ENCODE data around the gene SLC24A5.

SLC24A5 gene

GRCh38 chr15:48109856-48110531 is 10.8 kb upstream of the SLC24A5 start:
- TF ChIP-seq, protein P1, sequence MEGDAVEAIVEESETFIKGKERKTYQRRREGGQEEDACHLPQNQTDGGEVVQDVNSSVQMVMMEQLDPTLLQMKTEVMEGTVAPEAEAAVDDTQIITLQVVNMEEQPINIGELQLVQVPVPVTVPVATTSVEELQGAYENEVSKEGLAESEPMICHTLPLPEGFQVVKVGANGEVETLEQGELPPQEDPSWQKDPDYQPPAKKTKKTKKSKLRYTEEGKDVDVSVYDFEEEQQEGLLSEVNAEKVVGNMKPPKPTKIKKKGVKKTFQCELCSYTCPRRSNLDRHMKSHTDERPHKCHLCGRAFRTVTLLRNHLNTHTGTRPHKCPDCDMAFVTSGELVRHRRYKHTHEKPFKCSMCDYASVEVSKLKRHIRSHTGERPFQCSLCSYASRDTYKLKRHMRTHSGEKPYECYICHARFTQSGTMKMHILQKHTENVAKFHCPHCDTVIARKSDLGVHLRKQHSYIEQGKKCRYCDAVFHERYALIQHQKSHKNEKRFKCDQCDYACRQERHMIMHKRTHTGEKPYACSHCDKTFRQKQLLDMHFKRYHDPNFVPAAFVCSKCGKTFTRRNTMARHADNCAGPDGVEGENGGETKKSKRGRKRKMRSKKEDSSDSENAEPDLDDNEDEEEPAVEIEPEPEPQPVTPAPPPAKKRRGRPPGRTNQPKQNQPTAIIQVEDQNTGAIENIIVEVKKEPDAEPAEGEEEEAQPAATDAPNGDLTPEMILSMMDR (IDR thresholded peaks at IDR 0.05): no peak

DNA sequence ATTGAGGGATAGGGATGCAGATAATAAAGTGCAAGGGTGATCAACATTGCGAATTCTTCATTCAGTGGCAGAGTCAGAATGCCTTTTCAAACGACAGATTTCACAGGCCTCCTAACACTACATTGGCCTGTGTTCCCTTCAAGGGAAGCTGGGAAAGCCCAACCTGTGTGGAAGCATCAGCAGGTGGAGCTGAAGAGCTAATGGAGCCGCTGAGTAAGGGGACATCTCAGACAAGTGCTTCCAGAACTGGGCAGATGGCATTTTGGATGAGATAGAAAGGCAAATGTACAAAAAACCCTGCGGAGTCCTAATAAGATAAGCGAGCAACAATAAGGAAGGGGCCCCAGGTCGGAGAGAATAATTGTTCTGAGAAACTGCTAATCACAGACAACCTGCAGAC is 8.5 kb upstream of the SLC24A5 start:
- TF ChIP-seq, protein P1 (IDR thresholded peaks at IDR 0.05): peak; percentile 71

GRCh38 chr15:48119277-48119676 is 1.5 kb upstream of the SLC24A5 start:
- TF ChIP-seq, protein P1 (IDR thresholded peaks at IDR 0.05): no peak

DNA sequence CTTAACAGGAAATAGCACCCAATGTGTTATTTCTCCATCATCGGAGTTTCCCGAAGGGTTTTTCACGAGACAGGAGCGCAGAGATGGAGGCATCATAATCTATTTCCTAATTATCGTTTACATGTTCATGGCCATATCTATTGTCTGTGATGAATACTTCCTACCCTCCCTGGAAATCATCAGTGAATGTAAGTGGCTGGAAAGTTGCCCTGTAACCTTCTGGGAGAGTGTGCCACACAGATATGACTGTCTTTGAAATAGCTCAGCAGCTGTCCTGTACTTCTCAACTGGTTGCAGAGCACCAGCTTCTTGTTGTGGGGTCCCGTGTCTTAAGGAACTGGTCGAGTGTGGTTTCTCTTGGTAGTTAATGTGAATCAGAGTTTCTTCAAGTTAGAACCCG is 1.1 kb downstream of the SLC24A5 start:
- TF ChIP-seq, protein P1 (IDR thresholded peaks at IDR 0.05): no peak

DNA sequence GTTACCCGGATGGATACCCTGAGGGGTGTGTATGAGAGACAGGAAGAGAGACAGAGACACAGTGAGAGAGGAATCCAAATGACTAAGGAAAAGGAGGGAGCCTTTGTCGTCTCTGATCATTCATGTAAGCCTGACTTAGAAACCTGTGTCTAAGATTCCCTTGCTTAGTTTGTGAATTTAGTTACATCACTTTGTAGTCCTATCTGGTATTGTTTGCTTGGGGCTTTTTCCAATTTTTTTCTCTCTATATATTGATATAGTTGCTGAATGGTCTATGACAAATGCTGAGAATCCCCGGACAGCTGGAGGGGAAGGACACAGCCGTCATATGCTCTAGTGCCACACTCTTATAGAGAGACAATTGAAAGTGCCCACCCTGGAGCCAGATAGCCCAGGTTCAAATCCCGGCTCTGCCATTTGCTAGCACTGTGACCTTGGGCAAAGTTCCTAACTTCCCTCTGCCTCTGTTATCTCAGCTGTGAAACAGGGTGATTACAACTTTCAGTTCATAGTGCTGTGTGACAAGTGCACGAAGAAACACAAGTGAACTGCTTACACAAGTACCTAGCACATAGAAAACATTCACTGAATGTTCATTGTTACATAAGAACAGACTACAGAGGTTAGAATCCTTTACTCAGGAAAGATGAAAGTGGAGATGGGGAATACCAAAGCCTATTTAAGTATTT is 6.0 kb downstream of the SLC24A5 start:
- TF ChIP-seq, protein P1 (IDR thresholded peaks at IDR 0.05): no peak

DNA sequence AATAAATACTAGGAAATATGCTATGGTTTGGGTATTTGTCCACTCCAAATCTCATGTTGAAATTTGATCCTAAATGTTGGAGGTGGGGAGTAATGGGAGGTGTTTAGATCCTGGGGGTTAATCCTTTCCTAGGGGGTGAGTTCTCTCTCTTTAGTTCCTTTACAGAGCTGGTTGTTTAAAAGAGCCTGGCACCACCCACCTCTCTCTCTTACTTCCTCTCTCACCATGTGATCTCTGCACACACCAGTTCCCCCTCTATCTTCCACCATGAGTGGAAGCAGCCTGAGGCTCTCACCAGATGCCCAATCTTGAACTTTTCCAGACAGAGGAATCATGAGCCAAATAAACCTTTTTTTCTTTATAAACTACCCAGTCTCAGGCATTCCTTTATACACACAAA is 10.5 kb downstream of the SLC24A5 start:
- TF ChIP-seq, protein P1 (IDR thresholded peaks at IDR 0.05): no peak

GRCh38 chr15:48132874-48133273 is 12.1 kb downstream of the SLC24A5 start:
- TF ChIP-seq, protein P1 (IDR thresholded peaks at IDR 0.05): no peak

All from LNCAP (cell line).